Measurements from ENCODE around the gene GFRAL.

Gene GFRAL

DNA sequence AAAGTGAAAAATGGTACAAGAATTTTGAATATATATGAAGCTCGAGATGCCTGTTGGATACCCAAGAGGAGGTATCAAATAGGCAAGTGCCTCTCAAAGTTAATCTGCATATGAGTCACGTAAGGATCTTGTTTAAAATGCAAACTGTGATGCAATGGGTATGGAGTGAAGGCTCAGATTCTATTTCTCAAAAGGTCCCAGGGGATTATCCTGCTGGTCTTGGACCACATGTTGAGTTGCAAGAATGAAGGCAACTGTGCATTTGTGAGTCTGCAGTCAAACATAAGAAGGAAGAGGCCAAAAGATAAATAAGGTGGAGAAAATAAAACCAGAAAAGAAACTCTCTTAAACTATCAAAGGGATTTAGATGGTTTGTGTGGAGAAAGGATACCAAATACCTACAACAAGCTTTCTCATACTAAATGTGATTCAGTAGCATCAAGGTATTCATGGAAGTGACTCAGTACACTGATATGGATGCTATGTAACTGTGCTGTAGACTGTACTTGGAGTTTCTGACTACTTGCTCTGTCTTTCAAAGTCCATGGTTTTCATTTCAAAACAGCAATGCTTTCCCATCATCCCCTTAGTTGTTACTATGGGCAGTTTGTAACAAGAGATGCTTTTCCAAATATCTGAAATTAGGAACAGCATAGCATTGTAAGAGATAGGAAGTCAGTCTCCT is 106.3 kb downstream of the GFRAL start:
- no peak for DNase-seq (ENCODE audit: low read depth)

DNA sequence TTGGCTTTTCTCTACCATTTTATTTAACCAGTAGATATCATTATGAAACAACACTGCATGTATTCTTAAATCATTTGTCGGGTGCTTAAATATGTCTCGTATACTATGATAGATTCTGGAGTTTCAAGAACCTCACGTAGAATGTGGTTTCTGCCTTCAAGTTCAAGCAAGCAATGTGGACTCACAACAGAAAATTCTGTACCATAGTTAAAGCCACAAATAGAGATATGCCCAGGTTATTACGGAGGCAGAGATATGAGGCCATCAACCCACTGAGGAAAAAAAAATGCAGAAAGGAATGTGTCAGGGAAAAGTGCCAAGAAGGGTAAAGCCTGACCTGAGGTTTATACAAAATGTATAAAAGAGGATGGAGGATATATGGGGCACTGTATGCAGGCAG is 109.9 kb downstream of the GFRAL start:
- no peak for DNase-seq (ENCODE audit: low read depth)

- no peak for DNase-seq (ENCODE audit: low read depth)
These were observed 110.9 kb downstream of the GFRAL start for GRCh38 chr6:55438203-55438602.

DNA sequence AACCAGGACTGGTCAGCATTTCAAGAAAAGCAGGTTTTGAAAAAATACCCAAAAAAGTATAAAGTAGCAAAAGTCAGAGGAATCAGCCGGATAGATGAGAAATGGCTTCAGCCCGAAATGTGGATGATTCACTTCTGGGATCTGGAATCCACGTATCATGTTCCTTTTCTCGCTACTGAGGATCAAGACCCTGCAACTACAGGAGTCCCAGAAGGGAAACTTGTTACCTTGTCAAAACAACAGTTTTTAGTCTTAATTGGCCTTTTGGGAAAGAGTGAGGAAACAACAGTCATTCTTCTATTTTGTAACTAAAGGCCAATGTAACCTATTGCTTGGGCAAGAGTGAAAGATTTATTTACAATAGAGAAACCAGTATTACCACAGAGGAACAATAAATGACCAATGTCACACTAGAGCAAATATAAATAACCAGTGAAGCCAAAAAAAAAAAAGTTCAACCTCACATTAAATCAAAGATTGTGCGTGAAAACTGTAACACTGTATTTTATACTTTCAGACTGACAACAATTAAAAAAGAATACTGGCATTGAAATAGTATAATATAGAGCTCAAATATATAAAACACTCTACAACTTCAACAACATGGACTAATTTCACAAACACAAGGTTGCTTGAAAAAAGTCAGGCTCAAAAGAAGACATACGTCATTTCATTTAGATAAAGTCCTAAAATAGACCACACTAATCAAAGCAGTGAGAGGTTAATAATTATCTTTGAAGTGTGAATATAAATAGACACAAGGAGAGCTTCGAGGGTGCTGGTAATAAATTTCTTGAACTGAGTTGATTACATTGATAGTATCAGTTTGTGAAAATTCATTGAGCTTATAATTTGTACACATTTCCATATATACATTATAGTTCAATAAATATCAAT is 116.2 kb downstream of the GFRAL start:
- DNase-seq (ENCODE audit: low read depth): no peak

DNA sequence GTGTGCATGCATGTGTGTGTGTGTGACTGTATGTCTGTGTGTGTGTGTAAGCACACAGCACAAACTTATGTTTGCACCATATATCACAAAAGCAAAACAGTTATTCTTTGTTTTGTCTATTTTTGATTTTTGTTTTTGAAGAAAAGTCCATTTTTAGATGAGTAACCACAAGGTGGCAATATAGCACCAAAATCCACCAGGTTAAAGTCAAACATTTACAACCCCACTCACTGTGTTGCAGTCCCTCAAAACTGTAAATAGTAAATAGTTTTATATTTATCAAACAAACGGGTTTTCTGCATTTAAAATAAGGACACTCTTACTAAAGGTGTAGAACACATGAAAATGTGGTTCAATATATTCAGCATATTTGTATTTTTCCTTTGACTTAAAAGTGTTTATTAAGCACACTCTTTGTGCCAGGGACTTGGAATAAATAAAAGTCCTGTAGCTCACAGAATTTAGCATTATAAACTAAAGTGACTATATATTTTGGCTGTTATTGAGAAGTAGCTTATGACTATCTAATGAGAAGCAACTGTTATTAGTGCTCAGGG is 118.5 kb downstream of the GFRAL start:
- DNase-seq (ENCODE audit: low read depth): no peak

- DNase-seq (ENCODE audit: low read depth): no peak
These were observed 120.6 kb downstream of the GFRAL start for GRCh38 chr6:55447891-55448290.

GRCh38 chr6:55448451-55448850 is 121.2 kb downstream of the GFRAL start:
- DNase-seq (ENCODE audit: low read depth): no peak

DNA sequence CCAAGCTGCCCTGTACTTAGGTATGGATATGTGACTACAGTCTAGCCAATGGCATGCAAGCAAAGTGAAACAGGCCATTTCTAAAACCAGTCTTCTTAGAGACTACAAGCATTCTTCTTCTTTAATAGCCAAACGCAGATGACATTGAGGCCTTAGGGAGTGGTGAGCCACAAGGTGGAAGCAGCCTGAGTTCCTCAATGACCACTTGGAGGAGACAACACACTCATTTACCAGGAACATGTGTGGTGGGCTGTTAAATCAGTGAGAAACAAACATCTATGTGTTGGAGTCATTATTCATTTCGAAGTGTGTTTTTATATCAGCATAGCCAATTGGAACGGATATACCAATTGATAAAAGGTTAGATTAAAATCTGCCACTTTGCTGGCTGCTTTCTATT is 122.0 kb downstream of the GFRAL start:
- DNase-seq (ENCODE audit: low read depth): no peak

GRCh38 chr6:55450005-55450404 is 122.7 kb downstream of the GFRAL start:
- DNase-seq (ENCODE audit: low read depth): no peak

Data from stimulated activated CD8-positive, alpha-beta memory T cell treated with anti-CD3 and anti-CD28 coated beads, Interleukin-15, amount 100 ng/mL, for 24 hours (primary cell).